SU-DHL-6 (cell line): ENCODE results near the gene ACTR5.
"Not testable (repeated sequence)": the region's sequence is repeated elsewhere in the genome, so short reads cannot be mapped to it uniquely, and the experiment has no call there.

Experiments
- CTCF ChIP-seq: fragments of 200-600 bp; sonication (generic); IDR thresholded peaks from one replicate; pipeline ENCODE4 v1.5.1; 2017; ENCODE audit warnings: antibody characterized with exemption, mild to moderate bottlenecking, low read length, moderate library complexity; ENCODE audit not compliant: insufficient read depth, poor library complexity, severe bottlenecking
- EZH2phosphoT487 ChIP-seq: fragments of 200-600 bp; sonication (generic), shearing (Covaris generic); conservative IDR thresholded peaks from 2 replicates; pipeline ENCODE4 v1.6.1; 2018; ENCODE audit warnings: mild to moderate bottlenecking, antibody characterized with exemption, low read length, moderate library complexity, mixed read lengths

DNA sequence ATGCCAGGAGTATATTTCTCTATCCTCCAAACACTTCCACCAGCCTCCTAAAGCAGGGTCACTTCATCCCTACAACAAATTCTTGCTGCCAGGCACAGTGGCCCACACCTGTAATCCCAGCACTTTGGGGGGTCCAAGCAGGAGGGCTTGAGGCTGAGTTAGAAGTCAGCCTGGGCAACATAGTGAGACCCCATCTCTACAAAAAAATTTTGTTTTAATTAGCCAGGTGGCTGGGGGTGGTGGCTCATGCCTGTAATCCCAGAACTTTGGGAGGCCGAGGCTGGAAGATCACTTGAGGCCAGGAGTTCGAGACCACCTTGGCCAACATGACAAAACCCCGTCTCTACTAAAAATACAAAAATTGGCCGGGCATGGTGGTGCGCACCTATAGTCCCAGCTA lies 45.8 kb downstream of the ACTR5 start:
- TF ChIP-seq CTCF, EZH2phosphoT487: not testable (repeated sequence)
